ENCODE measurements around the gene SMARCA2.

SMARCA2 gene

DNA sequence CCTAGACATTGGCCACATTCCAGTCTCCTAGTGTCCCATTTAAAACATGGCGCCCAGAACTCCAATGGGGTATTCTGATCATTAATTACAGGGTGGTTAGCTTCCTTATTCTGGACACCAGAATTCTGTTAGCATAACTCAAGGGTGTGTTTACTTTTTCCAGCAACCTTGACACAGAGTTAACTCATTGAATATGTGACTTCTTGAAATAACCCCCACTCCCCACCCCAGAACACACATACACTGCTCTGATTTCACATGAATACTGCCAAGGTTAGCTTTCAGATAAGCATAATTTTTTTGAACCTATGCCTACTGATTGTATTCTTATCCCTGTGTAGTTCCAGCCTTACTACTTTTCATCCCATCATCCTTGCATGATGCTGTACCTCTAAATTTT is 151.1 kb downstream of the SMARCA2 start:
- Histone ChIP-seq H3K4me1 (ENCODE audit: control insufficient read depth, low read depth, low read length) (peaks cover 14% of the 10 kb centered on the region), H3K27me3 (ENCODE audit: control insufficient read depth, insufficient read depth, low read length) (no peaks in the 10 kb centered on the region), H3K9ac (ENCODE audit: low read length) (no peak overlapping the region), H3K4me3 (ENCODE audit: low read length) (no peak overlapping the region), H3K9me3 (ENCODE audit: control insufficient read depth, low read depth, low read length) (no peaks in the 10 kb centered on the region), H3K36me3 (ENCODE audit: control insufficient read depth, low read depth, low read length) (no peaks in the 10 kb centered on the region), H3K27ac (ENCODE audit: low read length) (no peak overlapping the region)

DNA sequence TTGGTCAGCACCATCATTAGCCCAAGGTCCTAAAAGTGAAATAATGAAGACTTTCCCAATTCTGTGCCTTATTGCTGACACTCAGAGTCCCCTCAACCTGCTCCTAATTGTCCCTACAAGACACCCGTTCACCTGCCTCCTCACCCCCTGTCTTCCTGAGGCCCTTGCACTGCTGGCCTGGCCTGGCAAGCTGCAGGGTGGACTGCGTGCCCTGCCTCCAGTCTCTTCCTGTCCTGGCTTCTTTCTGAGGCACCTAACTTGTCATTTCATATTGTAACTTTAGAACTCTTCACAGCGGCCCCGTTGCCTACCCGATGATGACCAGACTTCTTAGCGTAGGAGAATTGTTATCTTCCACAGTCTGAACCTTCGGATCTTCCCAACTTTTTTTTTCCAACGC is 153.9 kb downstream of the SMARCA2 start:
- Histone ChIP-seq H3K27ac (ENCODE audit: low read length) (no peak overlapping the region), H3K36me3 (ENCODE audit: control insufficient read depth, low read depth, low read length) (no peaks in the 10 kb centered on the region), H3K4me3 (ENCODE audit: low read length) (no peak overlapping the region), H3K4me1 (ENCODE audit: control insufficient read depth, low read depth, low read length) (peaks cover 10% of the 10 kb centered on the region), H3K9ac (ENCODE audit: low read length) (no peak overlapping the region), H3K9me3 (ENCODE audit: control insufficient read depth, low read depth, low read length) (no peaks in the 10 kb centered on the region), H3K27me3 (ENCODE audit: control insufficient read depth, insufficient read depth, low read length) (no peaks in the 10 kb centered on the region)

DNA sequence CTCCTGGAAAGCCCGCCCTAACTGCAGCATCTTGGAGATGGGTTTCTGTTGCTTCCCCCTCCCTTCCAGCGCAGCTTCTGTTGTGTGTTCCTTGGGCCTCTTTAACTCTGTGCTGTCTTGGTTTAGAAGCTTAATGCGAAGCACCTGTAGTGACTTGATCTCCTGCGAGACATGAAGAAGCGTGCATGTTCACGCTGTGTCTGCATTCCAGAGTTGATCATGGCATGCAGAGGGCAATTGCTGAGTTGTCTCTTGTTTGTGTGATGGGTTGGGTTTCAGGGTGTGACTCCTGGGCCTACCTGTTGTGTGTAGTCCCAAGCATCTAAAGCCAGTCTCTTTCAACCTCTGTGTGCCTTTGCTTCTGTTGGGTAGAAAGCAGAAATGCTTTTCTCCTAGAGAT is 155.6 kb downstream of the SMARCA2 start:
- no peaks in the 10 kb centered on the region for H3K9me3 ChIP-seq (ENCODE audit: control insufficient read depth, low read depth, low read length)
- no peak overlapping the region for H3K4me3 ChIP-seq (ENCODE audit: low read length)
- no peak overlapping the region for H3K9ac ChIP-seq (ENCODE audit: low read length)
- H3K36me3 ChIP-seq (ENCODE audit: control insufficient read depth, low read depth, low read length), result no peaks in the 10 kb centered on the region
- no peaks in the 10 kb centered on the region for H3K27me3 ChIP-seq (ENCODE audit: control insufficient read depth, insufficient read depth, low read length)
- H3K4me1 ChIP-seq (ENCODE audit: control insufficient read depth, low read depth, low read length), result peaks cover 10% of the 10 kb centered on the region
- no peak overlapping the region for H3K27ac ChIP-seq (ENCODE audit: low read length)

DNA sequence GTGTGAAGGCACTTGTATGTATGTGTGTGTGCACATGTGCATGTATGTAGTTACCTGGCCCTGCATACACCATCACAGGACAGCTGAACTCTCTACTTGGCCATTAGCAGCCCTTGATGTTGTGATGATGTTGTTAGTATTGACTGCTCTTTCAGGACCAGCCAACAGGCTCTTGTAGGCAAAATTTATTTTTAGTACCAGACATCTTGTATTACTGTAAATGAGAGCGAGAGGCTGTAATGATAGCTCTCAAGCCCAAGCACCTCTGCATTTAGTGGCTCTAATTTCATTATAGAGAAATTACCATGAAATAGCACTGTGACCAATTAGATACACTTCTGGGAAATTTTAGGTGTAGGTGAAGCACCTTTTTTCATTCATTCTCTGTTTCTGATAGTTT is 158.0 kb downstream of the SMARCA2 start:
- Histone ChIP-seq H3K4me1 (ENCODE audit: control insufficient read depth, low read depth, low read length) (peaks cover 3% of the 10 kb centered on the region), H3K9ac (ENCODE audit: low read length) (no peak overlapping the region), H3K27ac (ENCODE audit: low read length) (no peak overlapping the region), H3K4me3 (ENCODE audit: low read length) (no peak overlapping the region), H3K36me3 (ENCODE audit: control insufficient read depth, low read depth, low read length) (no peaks in the 10 kb centered on the region), H3K27me3 (ENCODE audit: control insufficient read depth, insufficient read depth, low read length) (no peaks in the 10 kb centered on the region), H3K9me3 (ENCODE audit: control insufficient read depth, low read depth, low read length) (no peaks in the 10 kb centered on the region)

DNA sequence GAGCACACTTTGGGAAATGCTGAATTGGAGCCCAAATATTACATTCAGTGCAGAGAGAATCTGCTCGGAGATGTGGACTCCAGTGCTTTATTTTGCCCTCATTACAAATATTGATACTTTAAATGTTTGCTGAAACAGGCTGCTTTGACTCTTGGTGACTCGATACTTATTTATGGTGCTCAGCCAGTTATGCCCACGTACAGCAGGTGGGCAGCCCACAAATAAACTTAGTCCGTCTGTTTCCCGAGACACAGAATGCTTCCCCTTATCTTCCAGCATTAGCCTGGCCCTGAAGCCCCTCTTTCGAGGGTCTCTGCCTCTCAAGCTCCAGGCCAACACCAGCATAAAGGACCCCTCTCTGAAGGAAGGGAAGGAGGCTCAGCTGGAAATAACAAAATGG is 158.7 kb downstream of the SMARCA2 start:
- no peaks in the 10 kb centered on the region for H3K9me3 ChIP-seq (ENCODE audit: control insufficient read depth, low read depth, low read length)

DNA sequence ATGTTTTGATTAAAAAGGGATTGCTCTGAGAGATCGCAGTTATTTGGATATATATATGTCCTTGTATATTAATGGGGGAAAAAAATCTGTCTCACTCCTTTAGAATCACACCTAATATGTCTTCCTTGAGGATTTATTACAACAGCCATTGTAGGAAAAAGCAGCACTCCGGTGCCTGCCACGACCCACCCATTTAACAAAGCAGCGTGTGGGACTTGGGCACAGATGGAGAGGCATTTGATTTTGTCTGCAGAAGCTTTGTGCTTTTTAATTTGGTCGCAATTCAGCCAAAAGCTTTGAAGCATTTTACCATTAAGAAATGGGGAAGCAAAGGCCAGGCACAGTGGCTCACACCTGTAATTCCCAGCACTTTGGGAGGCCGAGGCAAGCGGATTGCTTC is 159.2 kb downstream of the SMARCA2 start:
- Histone ChIP-seq H3K9ac (ENCODE audit: low read length) (no peak overlapping the region), H3K27me3 (ENCODE audit: control insufficient read depth, insufficient read depth, low read length) (no peaks in the 10 kb centered on the region), H3K4me3 (ENCODE audit: low read length) (no peak overlapping the region), H3K4me1 (ENCODE audit: control insufficient read depth, low read depth, low read length) (peaks cover 11% of the 10 kb centered on the region), H3K36me3 (ENCODE audit: control insufficient read depth, low read depth, low read length) (no peaks in the 10 kb centered on the region), H3K9me3 (ENCODE audit: control insufficient read depth, low read depth, low read length) (no peaks in the 10 kb centered on the region), H3K27ac (ENCODE audit: low read length) (no peak overlapping the region)

More for the DNA sequence above, 158.7 kb downstream of the SMARCA2 start:
- H3K27me3 ChIP-seq (ENCODE audit: control insufficient read depth, insufficient read depth, low read length), result no peaks in the 10 kb centered on the region
- no peak overlapping the region for H3K4me3 ChIP-seq (ENCODE audit: low read length)
- H3K36me3 ChIP-seq (ENCODE audit: control insufficient read depth, low read depth, low read length), result no peaks in the 10 kb centered on the region
- no peak overlapping the region for H3K9ac ChIP-seq (ENCODE audit: low read length)
- no peak overlapping the region for H3K27ac ChIP-seq (ENCODE audit: low read length)
- H3K4me1 ChIP-seq (ENCODE audit: control insufficient read depth, low read depth, low read length), result peaks cover 10% of the 10 kb centered on the region

DNA sequence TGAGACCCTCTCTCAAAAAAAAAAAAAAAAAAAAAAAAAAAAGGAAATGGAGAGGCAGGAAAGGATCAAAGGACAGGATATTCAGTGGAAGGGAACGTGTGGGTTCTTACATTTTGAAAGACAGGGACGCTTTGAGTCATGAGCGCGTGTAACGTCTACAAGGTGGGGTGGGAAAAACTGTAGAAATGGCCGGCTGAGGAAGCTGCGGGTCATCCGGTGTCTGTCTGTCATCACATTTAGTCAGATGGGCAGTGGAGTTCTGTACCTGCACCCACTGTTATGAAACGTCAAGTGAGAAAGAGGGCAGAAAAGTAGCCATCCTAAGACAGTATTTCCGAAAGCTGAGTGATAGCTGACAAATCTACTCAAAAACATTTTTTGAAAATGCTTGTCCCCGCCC is 159.8 kb downstream of the SMARCA2 start:
- H3K9me3 ChIP-seq (ENCODE audit: control insufficient read depth, low read depth, low read length), result no peaks in the 10 kb centered on the region
- no peak overlapping the region for H3K27ac ChIP-seq (ENCODE audit: low read length)
- H3K4me3 ChIP-seq (ENCODE audit: low read length), result no peak overlapping the region
- no peaks in the 10 kb centered on the region for H3K27me3 ChIP-seq (ENCODE audit: control insufficient read depth, insufficient read depth, low read length)
- H3K36me3 ChIP-seq (ENCODE audit: control insufficient read depth, low read depth, low read length), result no peaks in the 10 kb centered on the region
- H3K4me1 ChIP-seq (ENCODE audit: control insufficient read depth, low read depth, low read length), result peaks cover 16% of the 10 kb centered on the region
- no peak overlapping the region for H3K9ac ChIP-seq (ENCODE audit: low read length)

DNA sequence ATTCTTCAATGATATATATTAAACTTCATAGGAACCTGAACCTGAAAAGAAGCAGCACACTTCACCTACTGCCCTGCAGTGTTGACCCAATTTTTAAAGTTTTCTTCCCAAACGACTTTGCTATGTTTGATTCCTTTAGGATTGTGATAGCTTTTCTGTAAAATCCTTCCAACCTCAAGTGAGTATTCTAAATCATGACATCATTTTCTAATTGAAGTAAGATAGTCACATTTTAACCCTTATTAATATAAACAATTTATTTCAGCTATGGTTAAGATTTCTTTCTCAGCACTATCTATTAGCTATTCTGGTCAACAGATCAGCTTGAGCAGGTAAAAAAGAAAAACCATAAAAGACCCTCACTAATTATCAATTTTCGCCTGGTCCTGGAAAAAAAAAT is 162.0 kb downstream of the SMARCA2 start:
- no peaks in the 10 kb centered on the region for H3K27me3 ChIP-seq (ENCODE audit: control insufficient read depth, insufficient read depth, low read length)
- no peaks in the 10 kb centered on the region for H3K9me3 ChIP-seq (ENCODE audit: control insufficient read depth, low read depth, low read length)
- H3K27ac ChIP-seq (ENCODE audit: low read length), result no peak overlapping the region
- no peak overlapping the region for H3K4me3 ChIP-seq (ENCODE audit: low read length)
- H3K4me1 ChIP-seq (ENCODE audit: control insufficient read depth, low read depth, low read length), result peaks cover 36% of the 10 kb centered on the region
- no peaks in the 10 kb centered on the region for H3K36me3 ChIP-seq (ENCODE audit: control insufficient read depth, low read depth, low read length)
- H3K9ac ChIP-seq (ENCODE audit: low read length), result no peak overlapping the region

DNA sequence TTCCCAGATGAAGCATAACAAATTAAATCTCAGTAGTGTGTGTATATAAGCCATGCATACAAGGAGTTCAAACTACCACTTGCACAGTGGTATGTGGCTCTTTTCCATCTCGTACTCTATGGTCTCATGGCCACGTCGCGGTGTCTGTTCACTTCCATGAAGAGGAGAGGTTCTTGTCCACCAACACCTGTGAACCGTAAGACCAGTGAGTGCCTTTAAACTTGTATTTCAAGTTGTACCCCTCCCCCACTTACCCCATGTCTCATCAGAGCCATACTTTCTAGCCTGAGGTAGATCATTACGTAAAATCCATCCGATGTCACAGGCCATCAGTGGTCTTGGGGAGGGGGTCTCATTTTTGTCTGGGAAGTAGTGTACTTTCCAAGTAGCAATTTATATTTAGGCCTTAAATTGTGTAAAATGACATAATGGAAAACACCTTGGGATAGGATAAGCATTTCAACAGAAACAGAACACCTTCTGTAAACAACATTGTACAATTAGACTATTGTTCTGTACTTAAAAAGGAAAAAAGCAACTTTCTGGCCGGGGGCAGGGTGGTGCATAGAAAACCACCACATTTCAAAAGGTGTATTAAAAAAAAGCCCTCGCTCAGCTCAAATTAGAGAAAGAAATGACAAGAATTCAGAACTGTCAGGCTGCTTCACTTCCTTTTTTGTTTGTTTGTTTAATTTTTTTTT is 163.0 kb downstream of the SMARCA2 start:
- Histone ChIP-seq H3K36me3 (ENCODE audit: control insufficient read depth, low read depth, low read length) (no peaks in the 10 kb centered on the region), H3K4me1 (ENCODE audit: control insufficient read depth, low read depth, low read length) (peaks cover 40% of the 10 kb centered on the region), H3K9ac (ENCODE audit: low read length) (no peak overlapping the region), H3K9me3 (ENCODE audit: control insufficient read depth, low read depth, low read length) (no peaks in the 10 kb centered on the region), H3K27me3 (ENCODE audit: control insufficient read depth, insufficient read depth, low read length) (no peaks in the 10 kb centered on the region), H3K27ac (ENCODE audit: low read length) (no peak overlapping the region), H3K4me3 (ENCODE audit: low read length) (no peak overlapping the region)

DNA sequence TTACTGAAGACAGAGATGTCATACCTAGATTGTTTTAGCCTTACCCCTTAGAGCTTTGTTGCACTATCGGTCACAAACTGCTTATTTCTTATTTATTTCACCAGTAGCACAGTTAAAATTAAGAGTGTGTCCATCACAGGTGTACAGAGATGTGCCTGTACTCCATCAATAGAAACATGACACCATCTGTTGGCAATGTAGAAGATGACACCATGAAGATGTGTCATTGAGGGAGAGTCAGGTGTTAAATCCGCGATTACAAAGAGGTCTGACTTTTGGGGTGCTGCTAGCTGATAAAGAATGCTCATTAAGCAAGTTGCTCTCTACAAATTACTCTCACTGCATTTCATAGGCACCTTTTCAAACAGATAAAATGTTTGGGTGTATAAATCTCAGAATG is 164.4 kb downstream of the SMARCA2 start:
- no peaks in the 10 kb centered on the region for H3K27me3 ChIP-seq (ENCODE audit: control insufficient read depth, insufficient read depth, low read length)
- peaks cover 42% of the 10 kb centered on the region for H3K4me1 ChIP-seq (ENCODE audit: control insufficient read depth, low read depth, low read length)
- H3K9ac ChIP-seq (ENCODE audit: low read length), result no peak overlapping the region
- H3K9me3 ChIP-seq (ENCODE audit: control insufficient read depth, low read depth, low read length), result no peaks in the 10 kb centered on the region
- H3K36me3 ChIP-seq (ENCODE audit: control insufficient read depth, low read depth, low read length), result no peaks in the 10 kb centered on the region
- H3K27ac ChIP-seq (ENCODE audit: low read length), result no peak overlapping the region
- H3K4me3 ChIP-seq (ENCODE audit: low read length), result no peak overlapping the region

DNA sequence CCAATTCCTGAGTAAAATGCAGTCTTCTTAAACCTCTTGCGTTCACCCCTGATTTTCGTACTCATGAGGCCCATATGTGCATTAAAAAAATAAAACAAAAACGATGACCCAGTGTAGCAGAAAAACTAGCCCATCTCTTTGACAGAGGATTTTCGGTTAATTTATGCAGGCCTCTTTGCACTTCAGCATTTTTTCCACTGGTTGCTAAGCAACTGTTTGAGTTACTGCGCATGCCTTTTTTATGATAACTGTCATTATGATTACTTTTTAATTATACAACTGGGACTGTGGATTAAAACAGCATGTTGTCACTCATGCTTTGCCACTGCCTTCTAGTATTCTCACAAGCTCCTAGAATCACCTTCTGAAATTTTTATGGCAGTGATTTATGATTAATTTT is 165.0 kb downstream of the SMARCA2 start:
- Histone ChIP-seq H3K4me1 (ENCODE audit: control insufficient read depth, low read depth, low read length) (peaks cover 42% of the 10 kb centered on the region), H3K4me3 (ENCODE audit: low read length) (no peak overlapping the region), H3K27me3 (ENCODE audit: control insufficient read depth, insufficient read depth, low read length) (no peaks in the 10 kb centered on the region), H3K9ac (ENCODE audit: low read length) (peak overlapping the region; percentile 21), H3K9me3 (ENCODE audit: control insufficient read depth, low read depth, low read length) (no peaks in the 10 kb centered on the region), H3K27ac (ENCODE audit: low read length) (peak overlapping the region; percentile 40), H3K36me3 (ENCODE audit: control insufficient read depth, low read depth, low read length) (no peaks in the 10 kb centered on the region)

DNA sequence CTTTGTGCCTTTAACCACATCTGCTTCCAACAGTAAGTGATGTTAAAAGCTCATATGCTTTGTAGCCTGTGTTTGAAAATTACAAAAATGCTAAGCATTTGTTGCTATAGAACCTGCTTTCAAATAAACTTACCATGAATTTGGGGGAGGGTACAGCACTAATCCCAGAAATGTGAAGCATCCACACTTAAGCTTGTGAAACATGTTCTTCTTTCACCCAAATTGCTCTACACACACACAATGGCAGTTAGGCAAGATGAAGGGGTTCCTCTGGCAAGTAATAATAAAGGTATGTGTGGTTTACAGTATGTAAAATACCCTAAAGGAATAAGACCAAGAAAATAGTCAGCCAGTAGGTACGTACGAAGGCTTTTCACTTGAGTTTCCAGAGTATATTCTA is 165.6 kb downstream of the SMARCA2 start:
- peak overlapping the region; percentile 40 for H3K27ac ChIP-seq (ENCODE audit: low read length)
- no peaks in the 10 kb centered on the region for H3K36me3 ChIP-seq (ENCODE audit: control insufficient read depth, low read depth, low read length)
- H3K9ac ChIP-seq (ENCODE audit: low read length), result peak overlapping the region; percentile 21
- no peak overlapping the region for H3K4me3 ChIP-seq (ENCODE audit: low read length)
- no peaks in the 10 kb centered on the region for H3K9me3 ChIP-seq (ENCODE audit: control insufficient read depth, low read depth, low read length)
- peaks cover 42% of the 10 kb centered on the region for H3K4me1 ChIP-seq (ENCODE audit: control insufficient read depth, low read depth, low read length)
- no peaks in the 10 kb centered on the region for H3K27me3 ChIP-seq (ENCODE audit: control insufficient read depth, insufficient read depth, low read length)
